BE2C (cell line): ENCODE data around the gene SMYD5.
A peak's percentile ranks its signal among the peaks of the same experiment; 100 is the strongest.

Experiments
- DNase-seq: peaks from one replicate; pipeline ENCODE4 v3.0.0-alpha.2; 2020
- H3K27me3 ChIP-seq: fragments of 250-450 bp; sonication (Bioruptor Pico); 2 replicates; pipeline ENCODE4 v1.5.1; 2020; ENCODE audit warnings: mild to moderate bottlenecking
- H3K36me3 ChIP-seq: fragments of 250-450 bp; sonication (Bioruptor Pico); 2 replicates; pipeline ENCODE4 v1.5.1; 2020; ENCODE audit warnings: mild to moderate bottlenecking
- H3K4me1 ChIP-seq: fragments of 250-450 bp; sonication (Bioruptor Pico); 2 replicates; pipeline ENCODE4 v1.5.1; 2020
- H3K4me3 ChIP-seq: 2 replicates; pipeline ENCODE4 v1.5.1; 2011; ENCODE audit warnings: low read depth, low read length
- H3K9me3 ChIP-seq: fragments of 250-450 bp; sonication (Bioruptor Pico); 2 replicates; pipeline ENCODE4 v1.5.1; 2020
- TF ChIP-seq, protein P1 (sequence below): IDR thresholded peaks from 2 replicates; pipeline ENCODE4 v1.5.1; 2012; ENCODE audit warnings: mild to moderate bottlenecking, low read depth, low read length

The SMYD5 gene

DNA sequence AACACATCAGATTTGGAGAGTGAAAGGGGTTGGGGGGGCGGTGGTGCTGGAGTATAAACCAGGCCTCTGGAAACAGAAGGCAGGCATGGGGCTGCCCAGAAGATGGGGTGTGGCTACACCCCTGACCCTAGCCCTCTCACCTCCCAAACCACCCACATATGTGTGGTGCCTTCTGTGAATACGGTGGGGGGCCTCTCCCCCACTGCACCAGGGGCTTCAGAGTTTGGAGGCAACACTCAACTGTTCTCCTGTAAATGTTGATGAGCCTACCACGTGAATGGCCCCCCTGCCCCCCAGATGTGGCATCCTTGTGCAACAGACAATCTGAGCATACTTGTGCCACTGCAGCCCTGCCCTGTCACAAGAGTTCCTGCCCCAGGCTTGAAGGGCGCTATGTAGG, 50.7 kb downstream of the SMYD5 start:
- Histone ChIP-seq H3K27me3 (no peaks in the 10 kb centered on the region), H3K36me3 (no peaks in the 10 kb centered on the region), H3K9me3 (no peaks in the 10 kb centered on the region), H3K4me3 (no peak overlapping the region), H3K4me1 (no peaks in the 10 kb centered on the region)
- TF ChIP-seq, protein P1, sequence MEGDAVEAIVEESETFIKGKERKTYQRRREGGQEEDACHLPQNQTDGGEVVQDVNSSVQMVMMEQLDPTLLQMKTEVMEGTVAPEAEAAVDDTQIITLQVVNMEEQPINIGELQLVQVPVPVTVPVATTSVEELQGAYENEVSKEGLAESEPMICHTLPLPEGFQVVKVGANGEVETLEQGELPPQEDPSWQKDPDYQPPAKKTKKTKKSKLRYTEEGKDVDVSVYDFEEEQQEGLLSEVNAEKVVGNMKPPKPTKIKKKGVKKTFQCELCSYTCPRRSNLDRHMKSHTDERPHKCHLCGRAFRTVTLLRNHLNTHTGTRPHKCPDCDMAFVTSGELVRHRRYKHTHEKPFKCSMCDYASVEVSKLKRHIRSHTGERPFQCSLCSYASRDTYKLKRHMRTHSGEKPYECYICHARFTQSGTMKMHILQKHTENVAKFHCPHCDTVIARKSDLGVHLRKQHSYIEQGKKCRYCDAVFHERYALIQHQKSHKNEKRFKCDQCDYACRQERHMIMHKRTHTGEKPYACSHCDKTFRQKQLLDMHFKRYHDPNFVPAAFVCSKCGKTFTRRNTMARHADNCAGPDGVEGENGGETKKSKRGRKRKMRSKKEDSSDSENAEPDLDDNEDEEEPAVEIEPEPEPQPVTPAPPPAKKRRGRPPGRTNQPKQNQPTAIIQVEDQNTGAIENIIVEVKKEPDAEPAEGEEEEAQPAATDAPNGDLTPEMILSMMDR = no peak
- DNase-seq = no peak

DNA sequence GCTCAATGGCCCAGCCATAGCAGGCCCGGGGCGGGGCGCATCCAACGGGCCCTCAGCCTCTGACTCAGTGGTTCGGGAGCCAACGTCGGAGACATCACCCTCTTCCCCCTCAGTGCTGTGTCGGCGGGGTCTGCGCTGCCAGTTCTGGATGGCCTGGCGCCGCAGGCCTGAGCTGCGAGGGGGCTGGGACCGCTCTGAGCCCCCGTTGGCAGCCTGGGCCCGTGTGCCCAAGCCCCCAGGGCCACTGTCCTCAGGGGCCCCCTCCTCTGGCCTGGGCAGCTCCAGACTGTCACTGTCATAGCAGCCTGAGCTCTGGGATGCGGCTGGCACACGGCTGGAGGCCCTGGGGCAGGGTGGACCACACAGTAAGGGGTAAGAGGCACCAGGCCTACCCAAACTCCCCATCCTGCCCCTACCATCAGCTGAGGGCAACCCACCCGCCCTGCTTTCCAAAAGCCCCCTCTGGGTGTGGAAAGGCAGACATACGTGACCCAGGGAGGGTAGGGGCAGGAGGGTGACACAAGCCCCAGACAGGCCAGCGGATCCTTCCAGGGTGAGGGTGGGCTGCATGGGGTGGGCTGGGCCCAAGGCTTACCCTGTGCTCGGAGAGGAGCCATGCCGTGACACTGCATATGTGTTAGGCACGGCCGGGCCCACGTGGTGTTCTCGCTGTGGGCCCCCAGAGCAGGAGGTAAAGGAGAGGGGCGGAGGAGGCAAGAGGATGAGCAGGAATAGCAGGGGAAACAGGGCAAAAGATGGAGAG, 51.4 kb downstream of the SMYD5 start:
- no peak overlapping the region for H3K4me3 ChIP-seq
- H3K4me1 ChIP-seq = no peaks in the 10 kb centered on the region
- TF ChIP-seq, protein P1 = no peak
- no peaks in the 10 kb centered on the region for H3K9me3 ChIP-seq
- no peaks in the 10 kb centered on the region for H3K27me3 ChIP-seq
- no peak for DNase-seq
- H3K36me3 ChIP-seq = no peaks in the 10 kb centered on the region

DNA sequence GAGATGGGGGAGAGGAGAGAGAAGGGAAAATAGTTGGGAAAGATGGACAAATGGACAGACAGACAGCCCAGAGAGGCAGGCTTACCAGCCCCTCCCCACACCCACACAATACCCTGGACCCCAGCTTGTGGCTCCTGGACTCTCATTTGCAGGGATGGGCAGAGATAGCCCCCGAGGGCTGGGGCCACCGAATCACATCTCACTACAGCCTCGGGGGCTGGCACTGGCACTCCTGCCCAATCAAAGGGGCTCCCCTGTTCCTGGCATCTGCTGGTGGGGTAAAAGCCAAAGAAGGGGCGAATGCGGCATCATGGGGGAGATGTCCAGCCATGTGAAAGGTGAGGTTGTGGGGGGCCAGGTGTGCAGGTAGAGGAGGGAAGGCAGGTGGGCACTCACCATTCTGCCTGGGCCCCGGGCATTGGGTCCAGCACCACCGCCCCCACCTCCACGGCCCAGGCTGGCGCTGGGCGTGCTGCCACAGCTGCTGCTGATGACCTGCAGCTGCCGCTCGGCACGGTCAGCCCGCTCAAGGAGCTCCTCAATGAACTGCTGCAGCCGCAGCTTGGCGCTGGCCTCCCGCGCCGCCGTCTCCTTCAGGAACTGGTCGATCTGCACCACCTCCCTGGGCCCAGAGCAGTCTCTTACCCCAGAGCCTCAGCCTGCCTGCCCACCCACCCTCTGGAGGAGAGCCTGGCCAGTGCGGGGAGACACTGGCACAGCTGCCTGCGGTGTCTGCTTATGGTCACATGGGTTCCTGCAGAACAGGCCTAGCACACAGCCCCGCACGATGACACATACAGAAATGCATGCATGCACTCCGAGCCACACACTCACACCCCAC, 52.2 kb downstream of the SMYD5 start:
- TF ChIP-seq, protein P1 = no peak
- peak; percentile 40 for DNase-seq
- H3K4me1 ChIP-seq = no peaks in the 10 kb centered on the region
- no peaks in the 10 kb centered on the region for H3K36me3 ChIP-seq
- H3K4me3 ChIP-seq = no peak overlapping the region
- H3K9me3 ChIP-seq = no peaks in the 10 kb centered on the region
- H3K27me3 ChIP-seq = no peaks in the 10 kb centered on the region

DNA sequence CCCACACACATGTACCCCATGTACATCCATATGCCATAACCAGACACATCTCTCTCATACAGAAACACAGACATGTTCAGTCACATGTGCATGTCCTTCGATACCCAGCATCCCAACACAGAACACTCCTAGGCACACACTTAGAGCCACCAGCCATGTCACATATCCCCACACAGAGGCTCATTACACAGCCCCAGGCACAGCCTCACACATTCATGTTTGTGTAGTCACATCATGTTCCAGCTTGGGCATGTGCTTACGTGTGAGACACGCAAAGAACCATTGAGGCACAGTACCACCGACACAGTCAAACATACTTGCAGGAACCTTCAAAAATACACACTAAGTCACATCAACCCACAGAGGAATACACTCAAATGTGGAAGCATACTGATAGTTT, 53.0 kb downstream of the SMYD5 start:
- no peak for DNase-seq

DNA sequence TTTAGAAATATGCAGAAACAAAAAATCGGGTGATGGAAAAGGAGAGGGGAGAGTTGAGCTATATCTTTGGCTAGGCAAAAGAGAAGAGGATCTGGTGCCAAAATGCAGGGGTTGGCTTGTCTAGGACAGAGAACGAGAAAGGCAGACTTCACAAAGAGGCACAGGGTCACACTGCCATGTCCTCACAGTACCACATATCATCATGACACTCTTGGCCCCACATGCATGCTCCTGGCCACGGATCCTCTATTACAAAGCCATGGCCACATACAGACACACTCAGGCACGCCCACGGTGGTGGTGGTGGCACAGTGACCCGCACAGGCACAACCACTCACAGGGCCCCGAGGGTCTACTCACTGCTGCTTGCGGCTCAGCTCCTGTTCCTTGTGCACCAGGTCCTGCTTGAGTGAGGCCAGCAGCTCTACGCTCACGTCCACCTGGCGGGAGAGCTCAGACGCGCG, 54.4 kb downstream of the SMYD5 start:
- Histone ChIP-seq H3K27me3 (no peaks in the 10 kb centered on the region), H3K36me3 (no peaks in the 10 kb centered on the region), H3K4me3 (no peak overlapping the region), H3K9me3 (no peaks in the 10 kb centered on the region), H3K4me1 (no peaks in the 10 kb centered on the region)
- TF ChIP-seq, protein P1 = no peak
- no peak for DNase-seq

More for the DNA sequence above, 53.0 kb downstream of the SMYD5 start:
- no peak overlapping the region for H3K4me3 ChIP-seq
- no peaks in the 10 kb centered on the region for H3K27me3 ChIP-seq
- no peaks in the 10 kb centered on the region for H3K36me3 ChIP-seq
- no peaks in the 10 kb centered on the region for H3K4me1 ChIP-seq
- TF ChIP-seq, protein P1 = no peak
- no peaks in the 10 kb centered on the region for H3K9me3 ChIP-seq
